Adrenal gland (tissue), 5 donors: ENCODE measurements around the gene MLIP.

Experiments used
- CTCF ChIP-seq, 6 experiments: fragments of 450-650 bp in 4 of 6; fragments of 200-600 bp in 2 of 6; sonication (generic) in 1 of 6; IDR thresholded peaks; 1 replicate in 5 of 6; 2 replicates in 1 of 6; pipeline versions ENCODE4 v1.5.1 to v1.8.0; 2016 to 2021; ENCODE audit warnings: antibody characterized with exemption in 6 of 6, mild to moderate bottlenecking in 2 of 6, moderate library complexity in 1 of 6
- POLR2A ChIP-seq, 2 donors: fragments of 450-650 bp; IDR thresholded peaks; one replicate each; pipeline ENCODE4 v1.6.1; 2017; ENCODE audit warnings: antibody characterized with exemption in 2 of 2, mild to moderate bottlenecking in 2 of 2, moderate library complexity in 1 of 2
- donor health status: DM: no; HTN: no; CAD: no.

- TF ChIP-seq CTCF (IDR thresholded peaks at IDR 0.05) (no peak), POLR2A (IDR thresholded peaks at IDR 0.05) (no peak)
Observed at GRCh38 chr6:54086439-54086838, 24.8 kb upstream of the MLIP start.
